Islet of Langerhans (tissue), 1 donor: Measurements from ENCODE around the gene SLIT1.

Experiments used
- FAIRE-seq: peaks from one replicate; lab custom pipeline; 2011; peaks lifted over from hg19 to GRCh38; lab: Jason Lieb, UNC

SLIT1 gene

DNA sequence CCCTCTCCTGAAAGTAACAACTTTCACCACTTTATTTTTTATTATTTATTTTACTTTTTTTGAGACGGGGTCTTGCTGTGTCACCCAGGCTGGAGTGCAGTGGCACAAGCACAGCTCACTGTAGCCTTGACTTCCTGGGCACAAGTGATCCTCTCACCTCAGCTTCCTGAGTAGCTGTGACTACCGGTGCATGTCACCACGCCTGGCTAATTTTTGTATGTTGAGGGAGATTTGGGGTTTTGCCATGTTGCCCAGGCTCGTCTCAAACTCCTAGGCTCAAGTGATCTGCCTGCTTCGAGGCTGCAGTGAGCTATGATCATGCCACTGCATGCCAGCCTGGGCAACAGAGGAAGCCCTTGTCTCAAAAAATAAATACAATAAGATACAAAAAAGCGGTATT, 14.9 kb upstream of the SLIT1 start:
- FAIRE-seq: no peak

DNA sequence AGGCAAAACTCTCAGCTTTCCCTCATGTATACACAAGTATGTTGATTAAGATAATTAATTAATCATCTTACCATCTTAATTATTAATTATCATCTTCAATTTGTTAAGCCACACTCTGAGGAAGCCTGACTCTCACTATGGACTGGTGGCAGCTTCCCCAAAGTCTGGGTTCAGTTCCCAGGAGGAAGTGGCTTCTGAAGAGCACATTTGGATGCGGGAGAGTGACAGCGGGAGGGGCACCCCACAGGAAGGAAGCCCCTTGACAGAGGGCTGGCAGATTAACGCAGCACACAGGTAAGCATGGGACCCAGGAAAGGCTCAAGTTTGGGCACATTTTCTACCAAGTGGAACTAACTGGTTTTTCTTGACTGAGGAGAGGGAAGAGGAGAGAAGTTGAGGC, 13.4 kb upstream of the SLIT1 start:
- FAIRE-seq: no peak

GRCh38 chr10:97197030-97197500, 11.3 kb upstream of the SLIT1 start:
- no peak for FAIRE-seq

DNA sequence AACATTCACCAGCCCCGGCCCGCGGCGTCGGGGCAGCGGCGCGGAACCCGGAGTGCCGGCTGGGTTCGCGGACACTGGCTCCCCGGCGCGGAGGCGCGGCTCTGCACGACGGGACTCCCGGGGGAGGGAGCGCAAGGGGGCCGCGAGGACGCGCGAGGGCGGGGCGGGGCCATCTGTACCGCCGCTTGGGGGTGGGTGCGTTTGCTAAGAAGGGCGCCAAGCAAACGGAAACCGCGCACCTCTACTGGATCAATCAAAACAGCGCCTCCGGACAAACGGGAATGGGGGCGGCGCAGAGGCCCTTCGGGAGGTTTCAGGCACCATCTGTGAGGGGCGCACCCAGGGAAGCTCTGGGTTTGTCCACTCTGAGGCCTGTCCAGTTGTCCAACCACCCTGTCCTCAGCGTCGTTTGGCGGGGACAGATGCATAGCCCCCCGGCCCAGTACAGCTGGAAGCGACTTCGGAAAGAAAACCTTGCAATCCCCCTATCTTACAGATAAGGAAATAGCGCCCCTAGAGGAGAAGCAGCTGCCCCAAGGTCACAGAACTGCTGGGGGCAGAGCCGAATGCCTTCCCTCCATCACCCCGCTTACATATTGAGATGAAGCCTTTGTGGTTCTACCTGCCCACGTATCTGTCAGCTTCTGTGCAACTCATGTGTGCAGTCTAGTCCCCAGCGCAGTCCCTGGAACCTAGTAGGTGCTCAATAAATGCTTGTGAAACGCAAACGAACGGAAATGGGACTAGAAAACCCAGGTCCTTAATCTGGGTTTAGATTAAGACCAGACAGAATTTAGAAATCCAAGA, 10.7 kb upstream of the SLIT1 start:
- no peak for FAIRE-seq

DNA sequence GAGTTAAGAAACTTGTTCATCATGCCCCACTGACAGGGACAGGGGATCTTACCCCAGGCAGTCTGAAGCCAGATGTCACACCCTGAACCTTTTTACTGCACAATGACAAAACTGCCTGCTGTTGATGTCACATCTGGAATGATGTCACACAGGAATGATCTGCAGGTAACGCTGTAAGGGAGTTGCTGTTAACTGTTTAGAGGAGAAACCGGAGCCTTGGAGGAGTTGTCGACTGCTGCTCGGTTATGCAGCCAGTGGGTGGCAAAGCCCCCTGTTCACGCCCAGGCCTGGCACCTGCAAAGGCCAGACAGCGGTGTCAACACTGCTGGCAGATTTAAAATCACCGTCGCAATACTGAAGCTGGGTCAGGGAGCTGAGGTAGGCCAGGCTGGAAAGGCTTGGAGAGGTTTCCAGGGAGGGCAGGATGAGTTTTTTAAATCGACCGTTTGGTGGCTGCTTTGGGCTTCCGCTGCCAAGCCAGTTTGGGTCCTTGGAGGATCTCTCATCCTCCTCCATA, 10.0 kb upstream of the SLIT1 start:
- no peak for FAIRE-seq

DNA sequence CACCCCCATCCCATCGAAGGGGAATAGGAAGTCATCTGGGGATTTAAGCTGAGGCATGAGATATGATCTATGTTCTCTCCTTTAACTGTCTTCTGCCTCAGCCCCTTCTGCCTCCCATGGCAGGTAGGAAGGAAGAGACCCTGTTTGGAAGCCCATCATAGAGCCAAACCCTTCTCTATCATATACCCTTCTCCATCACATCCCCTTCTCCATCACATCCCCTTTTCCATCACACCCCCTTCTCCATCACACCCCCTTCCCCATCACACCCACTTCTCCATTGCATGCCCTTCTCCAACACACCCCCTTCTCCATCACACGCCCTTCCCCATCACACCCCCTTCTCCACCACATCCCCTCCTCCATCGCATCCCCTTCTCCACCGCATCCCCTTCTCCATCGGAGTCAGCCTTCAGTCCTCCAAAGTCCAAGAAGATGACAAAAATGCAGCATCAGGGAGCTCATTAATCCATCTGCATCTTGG, 7.2 kb upstream of the SLIT1 start:
- FAIRE-seq: no peak

DNA sequence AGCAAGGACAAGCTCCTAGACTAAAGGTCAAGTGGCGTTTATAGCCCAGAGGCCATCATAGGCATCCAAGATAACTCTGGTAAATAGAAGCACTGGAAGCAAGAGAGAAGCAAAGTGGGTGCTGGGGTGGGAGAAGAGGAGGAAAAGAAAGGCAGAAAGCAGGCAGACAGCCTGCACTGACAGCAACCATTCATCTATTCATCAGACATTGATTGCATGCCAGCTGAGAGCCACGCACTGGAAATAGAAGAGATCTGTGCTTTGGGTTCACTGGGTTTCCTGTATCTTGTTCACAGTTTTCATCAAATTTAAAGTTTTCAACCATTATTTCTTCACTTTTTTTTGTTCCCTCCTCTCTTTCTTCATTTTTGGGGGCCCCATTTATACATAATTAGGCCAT, 4.7 kb upstream of the SLIT1 start:
- FAIRE-seq: no peak

GRCh38 chr10:97188261-97188711, 2.5 kb upstream of the SLIT1 start:
- no peak for FAIRE-seq

DNA sequence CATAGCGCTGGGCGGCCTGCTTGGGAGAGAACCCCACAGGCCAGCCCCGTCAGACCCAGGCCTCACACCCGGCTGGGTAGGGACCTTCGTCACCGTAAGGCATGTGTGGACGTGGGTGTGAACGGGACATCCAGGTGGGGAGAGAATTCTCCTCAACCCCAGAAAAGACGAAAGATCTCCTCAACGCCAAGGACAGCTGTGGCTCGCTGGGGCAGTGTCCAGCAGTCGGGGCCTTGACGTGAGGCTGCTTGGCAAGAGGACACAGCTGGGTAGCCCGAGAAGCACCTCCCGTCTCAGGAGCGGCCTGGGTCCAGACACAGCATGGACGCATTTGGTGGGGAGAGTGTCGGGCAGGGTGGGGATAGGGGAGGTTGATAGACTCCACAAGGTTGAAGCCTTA, 1.2 kb upstream of the SLIT1 start:
- no peak for FAIRE-seq

DNA sequence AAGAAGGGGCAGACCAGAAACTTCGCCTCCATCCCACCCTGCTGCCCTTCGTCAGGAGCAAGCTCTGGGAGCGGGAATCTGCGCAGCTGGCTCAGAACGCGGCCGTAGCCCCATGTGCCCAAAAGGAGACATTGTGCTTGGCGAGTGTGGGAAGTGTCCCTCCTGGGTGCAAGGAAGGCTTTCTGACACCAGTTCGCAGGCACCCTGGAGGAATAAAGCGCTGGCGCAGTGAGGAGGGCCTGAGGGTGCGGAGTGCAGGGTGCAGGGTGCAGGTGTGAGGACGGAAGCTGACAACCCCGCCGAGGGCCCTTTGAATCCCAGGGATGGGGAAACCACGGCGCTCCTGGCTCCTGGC, 811 bp downstream of the SLIT1 start:
- no peak for FAIRE-seq

DNA sequence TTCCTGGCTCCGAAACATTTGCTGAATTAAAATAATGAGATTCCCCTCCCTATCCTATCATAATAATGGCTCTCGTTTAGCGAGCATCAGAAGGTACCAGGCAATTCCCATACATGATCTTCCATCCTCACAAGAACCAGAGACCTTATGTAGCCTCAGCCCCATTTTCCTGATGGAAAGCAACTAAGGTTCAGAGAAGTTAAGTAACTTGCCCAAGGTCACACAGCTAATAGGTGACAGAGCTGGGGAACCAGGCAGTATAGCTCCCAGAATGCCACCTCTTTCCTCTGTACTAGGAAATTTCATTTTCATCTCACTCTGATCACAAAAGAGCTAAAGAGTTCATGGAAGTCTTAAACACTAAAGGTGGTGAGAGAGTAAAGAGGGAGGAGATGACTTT, 2.4 kb downstream of the SLIT1 start:
- no peak for FAIRE-seq

DNA sequence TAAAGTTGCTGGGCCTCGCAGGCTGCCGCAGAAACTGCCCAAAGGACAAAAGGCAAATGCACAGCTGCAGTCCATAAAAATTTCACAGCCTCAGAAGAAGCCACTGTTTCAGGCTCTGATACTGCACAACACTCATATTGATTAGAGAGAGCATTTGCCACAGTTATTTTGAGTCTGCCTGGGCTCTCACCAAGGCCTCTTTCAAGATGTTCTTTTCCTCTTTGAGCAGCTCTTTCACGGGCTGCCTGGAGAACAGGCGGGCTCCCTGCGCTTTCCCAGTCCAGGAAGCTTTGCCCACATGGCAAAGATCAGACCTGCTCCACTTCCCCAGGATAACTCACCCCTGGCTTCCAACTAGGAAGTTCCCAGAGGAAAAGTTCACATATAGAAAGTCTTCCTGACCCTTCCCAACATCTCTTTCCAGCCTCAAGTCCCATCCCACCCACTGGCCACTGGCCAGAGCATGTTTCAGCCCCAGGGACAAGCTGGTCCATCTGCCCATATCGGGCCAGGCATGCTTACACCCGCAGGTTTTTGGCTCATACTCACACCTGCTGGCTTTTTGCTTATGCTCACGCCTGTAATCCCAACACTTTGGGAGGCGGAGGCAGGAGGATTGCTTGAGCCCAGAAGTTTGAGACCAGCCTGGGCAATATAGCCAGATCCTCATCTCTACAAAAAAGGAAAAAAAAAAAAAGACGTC, 3.3 kb downstream of the SLIT1 start:
- FAIRE-seq: no peak

DNA sequence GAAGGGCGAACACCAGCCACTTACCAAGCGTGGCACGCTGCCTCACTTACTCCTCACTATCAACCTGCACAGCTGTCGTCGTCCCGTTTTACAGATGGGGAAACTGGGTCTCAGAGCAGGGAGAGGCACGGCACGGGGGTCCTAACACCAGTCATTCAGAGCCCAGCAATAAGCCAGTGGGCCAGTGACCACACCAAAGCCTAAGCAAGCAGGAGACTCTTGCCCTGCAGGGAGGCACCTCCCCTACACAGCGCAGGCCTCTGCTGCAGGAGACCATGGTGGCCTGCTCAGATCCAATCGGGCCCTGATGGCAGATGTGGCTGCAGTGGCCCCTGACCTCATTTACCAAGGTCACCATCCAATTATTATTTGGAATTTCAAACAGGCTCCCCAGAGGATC, 4.8 kb downstream of the SLIT1 start:
- FAIRE-seq: no peak

- no peak for FAIRE-seq
Observed at GRCh38 chr10:97180363-97180755, 5.4 kb downstream of the SLIT1 start.

DNA sequence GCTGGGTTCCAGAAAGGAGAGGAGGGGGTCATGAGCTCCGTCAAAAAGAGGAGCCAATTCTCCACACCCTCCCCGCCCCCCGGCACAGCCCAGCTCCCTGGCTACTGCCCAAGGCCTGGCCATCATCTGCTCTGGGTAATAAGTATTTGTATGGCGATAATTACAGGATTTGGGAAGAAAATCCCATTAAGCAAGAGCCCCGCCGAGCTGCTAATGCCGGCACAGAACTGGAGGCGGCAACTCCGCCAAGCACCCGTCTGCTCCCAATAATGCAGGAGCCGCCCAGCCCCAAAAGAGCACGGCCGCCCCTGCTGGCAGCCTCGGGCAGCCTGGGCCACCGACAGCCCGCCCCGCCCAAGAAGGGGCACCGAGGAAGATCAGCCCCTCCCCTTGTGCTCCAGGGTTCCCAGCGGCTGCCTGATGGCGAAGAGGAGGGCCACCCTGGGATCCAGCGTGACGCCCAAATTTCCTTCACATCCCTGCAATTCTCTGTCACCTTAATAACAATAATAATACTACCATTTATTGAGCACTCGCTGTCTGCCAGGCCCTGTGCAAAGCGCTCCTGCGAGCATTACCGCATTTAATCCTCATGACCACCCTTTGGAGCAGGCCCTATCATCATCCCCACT, 5.9 kb downstream of the SLIT1 start:
- FAIRE-seq: no peak

- no peak for FAIRE-seq
Observed at GRCh38 chr10:97179311-97179710, 6.4 kb downstream of the SLIT1 start.

DNA sequence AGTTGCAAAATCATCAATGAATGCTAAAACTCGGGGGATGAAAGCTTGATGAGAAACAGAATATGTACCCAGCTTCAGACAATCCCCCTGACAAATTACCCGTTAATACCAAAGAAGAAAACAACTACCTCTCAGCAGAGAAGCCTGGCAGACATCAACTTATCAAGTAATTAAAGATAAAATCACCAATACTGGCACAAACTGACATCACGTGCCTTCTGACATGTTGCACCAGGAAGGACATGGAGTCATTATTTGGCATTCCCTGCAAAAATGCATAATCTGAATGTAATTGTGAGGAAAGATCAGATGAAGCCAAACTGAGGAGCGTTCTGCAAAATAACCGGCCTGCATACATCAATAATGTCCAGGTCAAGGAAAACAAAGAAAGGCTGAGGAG, 7.7 kb downstream of the SLIT1 start:
- no peak for FAIRE-seq

DNA sequence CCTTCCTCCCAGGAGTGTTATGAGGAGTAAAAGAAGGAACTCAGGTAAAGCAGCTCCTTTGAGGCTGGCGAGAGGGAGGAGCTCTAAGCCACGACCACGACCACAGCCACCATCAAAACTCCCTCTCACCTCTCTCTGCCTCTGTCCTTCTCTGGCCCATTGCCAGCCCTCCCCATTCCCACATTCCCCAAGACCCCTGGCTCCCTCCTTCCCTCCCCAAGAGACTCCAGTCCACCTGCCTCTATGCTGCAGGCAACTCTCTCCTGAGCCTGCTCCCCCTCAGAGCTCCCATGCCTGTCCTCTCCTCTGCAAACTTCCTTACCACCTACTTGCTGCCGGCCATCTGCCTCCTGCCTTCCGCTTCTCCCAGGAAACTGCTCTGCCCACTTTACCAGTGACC, 9.5 kb downstream of the SLIT1 start:
- no peak for FAIRE-seq

- FAIRE-seq: no peak
Observed at GRCh38 chr10:97175586-97175985, 10.2 kb downstream of the SLIT1 start.

- no peak for FAIRE-seq
Observed at GRCh38 chr10:97174941-97175340, 10.8 kb downstream of the SLIT1 start.

DNA sequence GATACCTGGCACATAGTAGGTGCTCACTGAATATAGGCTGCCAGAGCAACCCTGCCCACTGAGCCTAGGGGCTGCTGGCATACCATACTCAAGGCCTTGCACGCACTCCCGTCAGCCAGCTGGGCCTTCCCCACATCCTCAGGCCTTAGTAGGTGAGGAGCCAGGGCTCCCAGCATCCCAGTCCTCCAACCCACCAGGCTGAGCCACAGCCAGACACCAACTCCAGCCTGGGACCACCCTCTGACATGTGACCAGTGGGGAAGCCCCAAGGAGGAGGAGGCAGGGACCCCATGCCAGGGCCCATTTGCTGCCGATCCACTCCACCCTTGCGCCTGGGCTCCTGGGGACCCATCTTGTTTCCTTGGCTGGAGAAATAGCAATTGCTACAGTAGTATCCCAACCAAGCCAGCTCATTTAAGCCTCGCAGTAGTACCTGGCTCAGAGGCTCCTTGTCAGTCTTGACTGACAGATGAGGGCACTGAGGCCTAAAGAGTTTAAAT, 11.4 kb downstream of the SLIT1 start:
- no peak for FAIRE-seq

DNA sequence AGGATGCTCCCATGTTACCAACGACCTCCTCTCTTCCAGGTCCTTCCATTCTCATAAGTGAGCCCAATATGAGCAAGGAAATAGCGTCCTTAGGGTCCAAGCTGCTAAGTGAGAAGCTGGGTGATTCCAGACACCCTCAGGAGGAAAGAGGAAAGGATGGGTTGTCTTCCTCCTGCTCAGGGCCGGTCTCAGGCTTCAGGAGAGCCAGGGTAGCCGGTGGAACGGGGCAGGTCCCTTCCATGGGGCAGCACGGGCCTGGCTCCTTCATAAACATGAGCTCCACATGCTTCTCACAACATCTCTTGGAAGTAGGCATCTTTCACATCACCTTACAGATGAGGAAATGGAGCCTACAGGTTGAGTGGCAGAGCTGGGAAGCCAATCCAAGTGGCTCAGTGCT, 12.7 kb downstream of the SLIT1 start:
- FAIRE-seq: no peak

DNA sequence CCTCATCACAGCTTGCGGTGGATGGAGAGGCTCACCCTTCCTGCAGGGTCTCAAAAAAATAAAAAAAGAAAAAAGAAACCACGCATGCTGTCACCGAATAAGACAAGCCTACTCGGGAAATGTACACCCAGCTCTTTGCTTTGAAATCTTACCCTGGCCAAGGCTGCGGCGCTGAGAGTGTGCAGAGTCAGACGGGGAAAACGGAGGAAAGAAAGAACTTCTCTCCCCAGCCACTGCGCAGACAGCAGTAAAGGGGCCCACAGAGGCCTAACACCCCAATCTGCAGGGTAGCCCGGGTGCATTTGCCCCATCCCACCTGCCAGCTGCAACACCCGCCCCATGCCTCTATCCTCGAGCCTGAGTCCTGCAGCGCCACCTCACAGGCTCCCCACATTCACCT, 14.8 kb downstream of the SLIT1 start:
- no peak for FAIRE-seq
